ENCODE results near the gene GJC2.

GRCh38 chr1:228160201-228160761, 10.6 kb downstream of the GJC2 start:
- TF ChIP-seq CTCF (IDR thresholded peaks at IDR 0.05) = no peak
- no peak for TF ChIP-seq POLR2A (IDR thresholded peaks at IDR 0.05)
- TF ChIP-seq POLR2AphosphoS5 (IDR thresholded peaks at IDR 0.05) = no peak

Data from prostate gland (tissue), 2 donors.